Measurements from ENCODE around the gene RPRML.
"Not testable (repeated sequence)": the region's sequence is repeated elsewhere in the genome, so short reads cannot be mapped to it uniquely, and the experiment has no call there.

Gene RPRML

DNA sequence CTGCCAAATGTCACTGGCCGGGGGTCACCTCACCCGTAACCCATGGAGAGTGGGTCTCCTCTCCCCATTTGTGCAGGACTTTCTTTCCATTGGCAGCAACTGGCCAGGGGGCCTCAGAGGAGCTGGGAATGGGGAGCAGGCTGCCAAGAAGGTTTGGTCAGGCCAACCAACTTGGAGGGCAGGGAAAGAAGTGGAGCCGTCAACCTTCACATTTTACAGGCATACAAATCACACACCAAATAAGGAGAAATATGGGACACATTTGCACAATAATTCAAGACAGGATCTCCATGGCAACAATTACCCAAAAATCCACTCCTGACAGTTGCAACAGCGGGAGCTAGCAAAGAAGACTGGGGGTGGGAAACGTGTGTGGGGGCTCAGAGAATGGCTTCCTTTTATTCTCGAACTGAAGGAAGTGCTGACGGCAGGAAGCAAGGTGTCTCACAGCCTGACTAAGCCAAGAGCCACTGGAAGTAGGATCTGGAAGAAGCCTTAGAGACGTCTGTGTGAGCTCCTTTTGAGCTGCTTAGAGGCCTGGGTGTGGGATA lies 20.9 kb downstream of the RPRML start:
- no peak overlapping the region for H3K4me2 ChIP-seq (ENCODE audit: insufficient read depth, low read length, poor library complexity, severe bottlenecking)
- no peaks in the 10 kb centered on the region for H3K36me3 ChIP-seq (replicated peaks in 1 of 2; ENCODE audit: control insufficient read depth in 2 of 2, insufficient read depth in 2 of 2, low read length in 2 of 2)
- H3K23ac ChIP-seq (ENCODE audit: low read depth, low read length, poor library complexity) = no peak overlapping the region
- no peak overlapping the region for H3K27ac ChIP-seq (replicated peaks; ENCODE audit: low read length)
- H3K18ac ChIP-seq (ENCODE audit: low read length) = no peak overlapping the region
- H3K9me3 ChIP-seq (replicated peaks in 1 of 2; ENCODE audit: control insufficient read depth in 2 of 2, insufficient read depth in 1 of 2, low read depth in 1 of 2, low read length in 2 of 2) = peaks cover 0 to 16% of the 10 kb centered on the region in 2 donors
- H2AFZ ChIP-seq (ENCODE audit: low read length) = peak overlapping the region; percentile 60
- no peak for DNase-seq (ENCODE audit: low spot score)
- H2BK120ac ChIP-seq (ENCODE audit: low read depth, low read length) = no peak overlapping the region
- no peak overlapping the region for H2BK15ac ChIP-seq (ENCODE audit: low read length)
- no CpG with 5 or more reads among the region's 8 CpGs for WGBS, 2 donors (ENCODE audit: extremely low coverage in 2 of 2, insufficient read length in 2 of 2, insufficient replicate concordance in 1 of 2)
- H3K4me3 ChIP-seq (ENCODE audit: low read length in 2 of 2) = no peak overlapping the region
- no peak overlapping the region for H4K8ac ChIP-seq (ENCODE audit: low read depth, low read length)
- no peak overlapping the region for H3K4ac ChIP-seq (ENCODE audit: low read length)
- H3K79me1 ChIP-seq (ENCODE audit: low read depth, low read length) = no peaks in the 10 kb centered on the region
- no peak overlapping the region for H2AK5ac ChIP-seq (ENCODE audit: low read depth, low read length)
- no peaks in the 10 kb centered on the region for H3K27me3 ChIP-seq (ENCODE audit: control insufficient read depth in 3 of 3, insufficient read depth in 3 of 3, low read depth in 1 of 3, low read length in 3 of 3)
- H3K14ac ChIP-seq (ENCODE audit: low read length) = no peak overlapping the region
- peaks cover 0 to 16% of the 10 kb centered on the region in 2 donors for H3K4me1 ChIP-seq (ENCODE audit: control insufficient read depth in 2 of 2, insufficient read depth in 1 of 2, low read depth in 1 of 2, low read length in 2 of 2)
- no peak overlapping the region for H2BK5ac ChIP-seq (ENCODE audit: low read length)
- no peak overlapping the region for H4K91ac ChIP-seq (ENCODE audit: low read depth, low read length, poor library complexity)
- H2BK12ac ChIP-seq (ENCODE audit: low read length) = no peak overlapping the region
- no peak overlapping the region for H3K9ac ChIP-seq (ENCODE audit: low read depth, low read length, poor library complexity)

GRCh38 chr17:46953191-46953590 lies 25.9 kb downstream of the RPRML start:
- not testable (repeated sequence) for H3K36me3 ChIP-seq (replicated peaks in 1 of 2; ENCODE audit: control insufficient read depth in 2 of 2, insufficient read depth in 2 of 2, low read length in 2 of 2); H2BK15ac ChIP-seq (ENCODE audit: low read length); H2BK12ac ChIP-seq (ENCODE audit: low read length); H3K4ac ChIP-seq (ENCODE audit: low read length); H3K27ac ChIP-seq (replicated peaks; ENCODE audit: low read length); H3K9ac ChIP-seq (ENCODE audit: low read depth, low read length, poor library complexity); H2AK5ac ChIP-seq (ENCODE audit: low read depth, low read length); H2BK5ac ChIP-seq (ENCODE audit: low read length); H3K23ac ChIP-seq (ENCODE audit: low read depth, low read length, poor library complexity); H3K4me1 ChIP-seq (ENCODE audit: control insufficient read depth in 2 of 2, insufficient read depth in 1 of 2, low read depth in 1 of 2, low read length in 2 of 2); H4K8ac ChIP-seq (ENCODE audit: low read depth, low read length); H2AFZ ChIP-seq (ENCODE audit: low read length); H4K91ac ChIP-seq (ENCODE audit: low read depth, low read length, poor library complexity); H3K27me3 ChIP-seq (ENCODE audit: control insufficient read depth in 3 of 3, insufficient read depth in 3 of 3, low read depth in 1 of 3, low read length in 3 of 3); H2BK120ac ChIP-seq (ENCODE audit: low read depth, low read length); H3K18ac ChIP-seq (ENCODE audit: low read length); H3K79me1 ChIP-seq (ENCODE audit: low read depth, low read length); H3K14ac ChIP-seq (ENCODE audit: low read length); H3K4me3 ChIP-seq (ENCODE audit: low read length in 2 of 2); H3K9me3 ChIP-seq (replicated peaks in 1 of 2; ENCODE audit: control insufficient read depth in 2 of 2, insufficient read depth in 1 of 2, low read depth in 1 of 2, low read length in 2 of 2); DNase-seq (ENCODE audit: low spot score); H3K4me2 ChIP-seq (ENCODE audit: insufficient read depth, low read length, poor library complexity, severe bottlenecking)
- no CpG with 5 or more reads among the region's 4 CpGs for WGBS, 2 donors (ENCODE audit: extremely low coverage in 2 of 2, insufficient read length in 2 of 2, insufficient replicate concordance in 1 of 2)

GRCh38 chr17:46952115-46952514 lies 26.9 kb downstream of the RPRML start:
- Histone ChIP-seq H2BK12ac (ENCODE audit: low read length) (no peak overlapping the region), H2BK15ac (ENCODE audit: low read length) (no peak overlapping the region), H3K9me3 (replicated peaks in 1 of 2; ENCODE audit: control insufficient read depth in 2 of 2, insufficient read depth in 1 of 2, low read depth in 1 of 2, low read length in 2 of 2) (no peaks in the 10 kb centered on the region), H2BK120ac (ENCODE audit: low read depth, low read length) (no peak overlapping the region), H4K8ac (ENCODE audit: low read depth, low read length) (no peak overlapping the region), H3K18ac (ENCODE audit: low read length) (no peak overlapping the region), H3K4me3 (ENCODE audit: low read length in 2 of 2) (no peak overlapping the region), H2AK5ac (ENCODE audit: low read depth, low read length) (no peak overlapping the region), H3K14ac (ENCODE audit: low read length) (no peak overlapping the region), H4K91ac (ENCODE audit: low read depth, low read length, poor library complexity) (no peak overlapping the region), H3K23ac (ENCODE audit: low read depth, low read length, poor library complexity) (no peak overlapping the region), H2BK5ac (ENCODE audit: low read length) (no peak overlapping the region), H2AFZ (ENCODE audit: low read length) (no peak overlapping the region), H3K4me2 (ENCODE audit: insufficient read depth, low read length, poor library complexity, severe bottlenecking) (no peak overlapping the region), H3K27ac (replicated peaks; ENCODE audit: low read length) (no peak overlapping the region), H3K36me3 (replicated peaks in 1 of 2; ENCODE audit: control insufficient read depth in 2 of 2, insufficient read depth in 2 of 2, low read length in 2 of 2) (peaks cover 0 to 3% of the 10 kb centered on the region in 2 donors), H3K9ac (ENCODE audit: low read depth, low read length, poor library complexity) (no peak overlapping the region), H3K27me3 (ENCODE audit: control insufficient read depth in 3 of 3, insufficient read depth in 3 of 3, low read depth in 1 of 3, low read length in 3 of 3) (no peaks in the 10 kb centered on the region), H3K79me1 (ENCODE audit: low read depth, low read length) (no peaks in the 10 kb centered on the region), H3K4ac (ENCODE audit: low read length) (no peak overlapping the region), H3K4me1 (ENCODE audit: control insufficient read depth in 2 of 2, insufficient read depth in 1 of 2, low read depth in 1 of 2, low read length in 2 of 2) (peaks cover 0 to 8% of the 10 kb centered on the region in 2 donors)
- no CpG with 5 or more reads among the region's 9 CpGs for WGBS, 2 donors (ENCODE audit: extremely low coverage in 2 of 2, insufficient read length in 2 of 2, insufficient replicate concordance in 1 of 2)
- DNase-seq (ENCODE audit: low spot score) = no peak

GRCh38 chr17:46951706-46952105 lies 27.3 kb downstream of the RPRML start:
- DNase-seq (ENCODE audit: low spot score) = no peak
- no CpG with 5 or more reads among the region's 5 CpGs for WGBS, 2 donors (ENCODE audit: extremely low coverage in 2 of 2, insufficient read length in 2 of 2, insufficient replicate concordance in 1 of 2)
- H3K79me1 ChIP-seq (ENCODE audit: low read depth, low read length) = no peaks in the 10 kb centered on the region

More at GRCh38 chr17:46951706-46952105, 27.3 kb downstream of the RPRML start:
- H2BK5ac ChIP-seq (ENCODE audit: low read length) = no peak overlapping the region
- no peak overlapping the region for H3K4me2 ChIP-seq (ENCODE audit: insufficient read depth, low read length, poor library complexity, severe bottlenecking)
- no peak overlapping the region for H3K14ac ChIP-seq (ENCODE audit: low read length)
- H3K27ac ChIP-seq (replicated peaks; ENCODE audit: low read length) = no peak overlapping the region
- H3K4me3 ChIP-seq (ENCODE audit: low read length in 2 of 2) = no peak overlapping the region
- no peak overlapping the region for H2AK5ac ChIP-seq (ENCODE audit: low read depth, low read length)
- peaks cover 0 to 3% of the 10 kb centered on the region in 2 donors for H3K36me3 ChIP-seq (replicated peaks in 1 of 2; ENCODE audit: control insufficient read depth in 2 of 2, insufficient read depth in 2 of 2, low read length in 2 of 2)
- no peak overlapping the region for H2BK15ac ChIP-seq (ENCODE audit: low read length)
- no peak overlapping the region for H4K8ac ChIP-seq (ENCODE audit: low read depth, low read length)
- no peak overlapping the region for H2AFZ ChIP-seq (ENCODE audit: low read length)
- peaks cover 0 to 8% of the 10 kb centered on the region in 2 donors for H3K4me1 ChIP-seq (ENCODE audit: control insufficient read depth in 2 of 2, insufficient read depth in 1 of 2, low read depth in 1 of 2, low read length in 2 of 2)
- no peak overlapping the region for H2BK120ac ChIP-seq (ENCODE audit: low read depth, low read length)
- no peak overlapping the region for H3K4ac ChIP-seq (ENCODE audit: low read length)
- H2BK12ac ChIP-seq (ENCODE audit: low read length) = no peak overlapping the region
- H4K91ac ChIP-seq (ENCODE audit: low read depth, low read length, poor library complexity) = no peak overlapping the region
- no peak overlapping the region for H3K9ac ChIP-seq (ENCODE audit: low read depth, low read length, poor library complexity)
- no peaks in the 10 kb centered on the region for H3K9me3 ChIP-seq (replicated peaks in 1 of 2; ENCODE audit: control insufficient read depth in 2 of 2, insufficient read depth in 1 of 2, low read depth in 1 of 2, low read length in 2 of 2)
- H3K23ac ChIP-seq (ENCODE audit: low read depth, low read length, poor library complexity) = no peak overlapping the region
- no peaks in the 10 kb centered on the region for H3K27me3 ChIP-seq (ENCODE audit: control insufficient read depth in 3 of 3, insufficient read depth in 3 of 3, low read depth in 1 of 3, low read length in 3 of 3)
- H3K18ac ChIP-seq (ENCODE audit: low read length) = no peak overlapping the region
